ENCODE measurements around the gene MAGI2. TPM values are rescaled to one million over a fixed set of nuclear protein-coding genes. Genes with fewer than 3 reads are reported as not detected.
"Not testable (repeated sequence)": the region's sequence is repeated elsewhere in the genome, so short reads cannot be mapped to it uniquely, and the experiment has no call there.

The MAGI2 gene
- polyA plus RNA-seq, 1 donor, result 3.7 TPM

DNA sequence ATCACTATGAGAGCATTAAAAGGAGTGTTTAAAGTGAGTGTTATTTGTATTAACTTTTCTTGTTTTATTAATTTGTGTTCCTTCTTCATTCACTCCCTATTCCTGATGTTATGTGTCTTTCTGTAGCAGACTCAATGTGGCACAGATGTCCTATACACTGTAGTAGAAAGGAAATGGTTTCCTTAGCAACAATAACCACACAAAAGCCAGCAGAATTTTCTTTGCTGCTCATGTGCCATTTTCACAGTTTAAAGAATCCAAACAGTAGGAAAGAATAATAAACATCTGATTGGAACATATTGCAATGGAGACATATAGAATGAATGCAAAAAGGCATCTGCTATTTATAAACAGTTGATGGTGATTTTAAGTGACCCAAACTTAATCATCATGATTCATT lies 891.3 kb downstream of the MAGI2 start:
- DNase-seq (ENCODE audit: low read depth), result no peak

DNA sequence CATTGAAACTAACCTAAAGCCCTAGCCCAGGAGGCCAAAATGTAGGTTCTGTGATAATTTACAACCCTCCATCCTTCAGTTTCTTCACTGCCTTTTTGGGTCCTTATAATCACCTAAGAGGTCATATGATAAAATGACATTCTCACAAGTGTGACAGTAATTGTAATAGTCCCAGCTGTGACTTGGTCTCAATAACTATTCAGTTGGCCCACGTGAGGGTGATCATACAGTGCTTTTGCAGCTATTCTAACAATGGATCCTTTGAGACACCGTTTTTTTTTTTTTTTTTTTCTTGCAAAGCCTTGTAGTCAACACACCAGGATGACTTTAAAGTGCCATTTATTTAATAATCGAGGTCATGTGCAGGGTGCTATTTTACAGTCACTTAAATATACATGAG lies 894.9 kb downstream of the MAGI2 start:
- DNase-seq (ENCODE audit: low read depth), result no peak

DNA sequence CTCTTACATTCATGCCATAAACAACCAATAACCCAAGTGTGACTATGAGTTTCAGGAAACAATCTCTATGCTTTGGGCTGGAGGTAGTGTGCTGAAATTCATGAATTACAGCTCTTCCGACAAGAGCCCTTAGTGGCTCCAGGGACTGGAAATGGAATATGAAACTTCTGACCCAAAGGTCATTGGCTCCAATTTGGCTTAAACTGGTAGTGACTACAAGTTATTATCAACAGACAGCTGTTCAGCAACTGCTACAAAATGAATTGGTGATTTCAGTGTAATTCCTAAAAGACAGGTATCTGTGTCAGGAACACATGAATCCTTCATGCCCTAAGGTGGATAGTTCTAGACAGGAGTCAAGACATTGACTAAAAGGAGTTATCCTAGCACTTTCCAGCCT lies 909.5 kb downstream of the MAGI2 start:
- DNase-seq (ENCODE audit: low read depth), result no peak

DNA sequence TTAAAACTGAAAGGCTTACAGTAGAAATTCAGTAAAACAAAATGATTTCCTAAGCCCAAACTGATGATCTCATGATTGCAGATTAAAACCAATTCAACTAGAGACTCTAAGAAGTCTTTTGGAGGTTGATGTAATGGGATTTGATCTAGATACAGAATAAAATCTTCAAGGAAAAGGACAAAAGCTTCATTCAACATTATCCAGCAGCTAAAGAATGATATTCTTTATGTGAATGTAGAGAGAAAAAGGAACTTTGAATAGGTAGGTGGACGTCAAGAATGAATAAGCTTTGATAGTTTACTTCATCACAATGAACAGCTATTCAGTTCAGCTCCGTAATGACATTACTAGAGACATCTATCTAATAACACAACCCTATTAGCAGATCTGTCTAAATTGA lies 910.5 kb downstream of the MAGI2 start:
- DNase-seq (ENCODE audit: low read depth), result no peak

DNA sequence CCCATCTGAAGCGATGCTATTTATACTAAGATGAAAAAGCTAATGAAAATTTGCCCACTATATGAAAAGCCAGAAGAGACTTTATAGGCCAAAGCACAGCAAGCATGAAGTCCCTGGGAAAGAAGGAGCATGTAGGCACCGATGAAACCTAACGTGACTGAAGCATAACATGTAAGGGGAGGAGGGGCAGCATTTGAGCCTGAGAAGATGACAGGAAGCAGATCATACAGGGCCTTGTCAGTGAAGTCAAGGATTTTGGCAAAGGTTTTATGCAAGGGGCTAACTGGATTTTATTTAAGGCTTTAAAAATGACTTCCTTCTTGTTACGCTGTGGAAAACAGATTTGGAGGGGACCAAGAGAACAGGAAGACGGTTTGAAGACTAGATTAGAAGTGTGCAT lies 910.9 kb downstream of the MAGI2 start:
- no peak for DNase-seq (ENCODE audit: low read depth)

DNA sequence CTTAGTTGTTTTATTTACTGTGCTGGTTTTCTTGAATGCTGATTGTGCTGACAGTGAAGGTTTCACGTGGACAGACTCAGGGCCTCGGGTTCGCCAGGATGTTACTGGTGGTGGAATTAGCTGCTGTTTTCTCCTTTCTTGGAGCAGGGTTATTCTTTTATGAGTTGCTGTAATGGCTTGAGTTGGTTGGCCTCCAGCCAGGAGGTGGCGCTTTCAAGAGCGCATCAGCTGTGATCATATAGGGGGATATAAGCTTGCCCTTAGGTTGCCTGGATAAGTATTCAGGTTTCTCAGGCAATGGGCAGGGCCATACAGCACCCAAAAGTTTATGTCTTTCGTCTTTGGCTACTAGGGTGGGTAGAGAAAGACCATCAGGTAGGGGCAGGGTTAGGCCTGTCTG lies 913.6 kb downstream of the MAGI2 start:
- DNase-seq (ENCODE audit: low read depth), result no peak

DNA sequence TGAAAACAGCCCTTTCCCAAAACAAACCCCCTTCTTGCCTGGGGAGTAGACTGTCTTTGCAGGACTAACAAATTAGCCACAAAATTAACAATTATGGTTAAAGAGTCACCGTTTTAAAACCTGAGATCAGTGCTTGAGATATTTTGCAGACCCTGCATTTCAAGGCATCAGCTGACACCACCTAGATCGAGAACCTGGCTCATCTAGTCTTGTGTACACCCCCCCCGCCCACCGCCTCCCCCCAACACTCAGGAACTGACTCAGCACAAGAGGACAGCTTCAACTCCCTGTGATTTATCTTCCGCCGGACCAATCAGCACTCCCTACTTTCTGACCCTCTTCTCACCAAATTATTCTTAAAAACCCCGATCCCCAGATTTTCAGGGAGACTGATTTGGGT lies 917.8 kb downstream of the MAGI2 start:
- no peak for DNase-seq (ENCODE audit: low read depth)

DNA sequence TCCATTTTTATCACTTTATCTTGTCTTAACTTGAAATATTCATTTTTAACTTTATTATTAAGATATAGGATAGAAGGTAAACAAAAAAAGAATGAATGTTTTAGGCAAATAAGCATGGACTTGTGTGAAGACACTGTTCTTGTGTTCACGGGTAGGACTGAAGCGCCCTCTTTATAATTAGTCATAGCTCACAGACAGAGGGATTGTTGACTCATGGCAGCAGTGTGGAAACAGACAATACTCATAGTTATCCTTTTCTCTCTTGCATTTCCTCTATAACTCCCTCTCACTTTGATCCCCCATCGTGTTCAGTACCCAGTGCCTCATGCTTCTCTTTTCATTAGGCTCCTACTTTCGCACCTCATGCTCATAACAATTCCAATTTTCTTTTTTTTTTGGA lies 923.1 kb downstream of the MAGI2 start:
- DNase-seq (ENCODE audit: low read depth), result no peak

DNA sequence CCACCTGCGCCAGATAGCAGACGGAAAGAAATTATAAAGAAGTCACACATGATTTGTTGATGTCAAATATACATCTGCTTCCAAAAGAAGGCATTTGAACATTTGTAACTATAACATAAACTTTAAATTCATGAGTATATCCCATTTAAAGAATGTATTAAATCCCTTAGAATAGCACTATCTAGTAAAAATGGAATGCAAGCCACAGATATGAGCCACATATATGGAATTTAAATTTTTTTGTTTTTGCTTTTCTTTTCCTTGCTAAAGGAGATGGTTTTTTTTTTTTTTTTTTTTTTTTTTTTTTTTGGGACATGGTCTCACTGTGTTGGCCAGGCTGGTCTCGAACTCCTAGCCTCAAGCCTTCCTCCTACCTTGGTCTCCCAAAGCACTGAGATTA lies 924.1 kb downstream of the MAGI2 start:
- DNase-seq (ENCODE audit: low read depth), result no peak

DNA sequence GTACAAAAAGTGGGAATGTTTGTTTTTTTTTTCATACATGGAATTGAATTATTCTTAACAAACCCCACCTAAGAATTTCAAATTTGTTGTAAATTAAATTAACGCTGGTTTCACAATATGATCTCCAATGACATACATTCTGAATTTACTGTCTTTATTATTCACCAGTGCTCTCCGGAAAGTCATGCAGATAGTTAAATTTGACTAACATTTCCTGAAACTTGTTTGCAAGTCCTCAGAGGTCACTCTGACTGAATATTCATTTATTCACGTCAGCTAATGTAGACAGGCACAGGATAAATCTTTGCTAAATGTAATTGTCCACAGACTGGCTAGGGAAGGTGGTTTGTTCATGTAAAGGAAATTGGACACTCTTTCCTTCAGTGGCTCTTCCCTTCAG lies 924.5 kb downstream of the MAGI2 start:
- DNase-seq (ENCODE audit: low read depth), result no peak

DNA sequence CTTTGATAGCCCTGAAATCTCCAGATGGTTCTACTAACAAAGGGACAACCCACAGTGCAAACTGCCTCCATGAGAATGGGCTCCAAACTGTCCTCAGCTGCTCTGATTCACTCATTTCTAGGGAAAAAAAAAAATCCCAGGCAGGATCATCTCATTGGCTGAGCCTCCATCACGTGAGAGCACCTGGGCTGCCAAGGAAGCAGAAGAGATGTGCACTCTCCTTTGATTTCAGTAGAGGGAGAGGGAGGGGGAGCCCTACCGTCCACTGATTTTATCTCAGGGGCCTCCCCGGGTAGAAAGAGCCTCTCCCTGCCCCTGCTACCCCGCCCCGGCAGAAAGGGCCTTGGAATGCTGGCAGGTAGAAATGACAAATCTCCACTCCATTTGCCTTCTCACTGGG lies 929.5 kb downstream of the MAGI2 start:
- no peak for DNase-seq (ENCODE audit: low read depth)

DNA sequence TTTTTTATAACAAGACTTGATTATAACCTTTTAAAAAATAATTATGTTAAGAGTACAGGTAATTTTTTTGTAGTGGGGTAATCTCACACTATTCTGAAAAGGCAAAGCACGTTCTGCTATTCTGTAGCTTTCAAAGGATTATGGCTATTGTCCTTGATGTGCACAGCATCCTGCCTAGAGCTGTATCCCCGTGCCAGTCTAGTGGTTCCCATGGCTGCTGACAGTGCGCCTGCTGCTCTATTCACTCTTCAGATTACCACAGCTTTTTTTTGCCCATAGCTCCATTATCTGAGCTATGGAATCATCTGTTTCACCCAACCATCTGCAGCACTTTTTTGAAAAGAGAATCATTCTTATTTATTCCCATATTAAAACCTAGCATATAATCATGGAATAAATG lies 931.5 kb downstream of the MAGI2 start:
- no peak for DNase-seq (ENCODE audit: low read depth)

DNA sequence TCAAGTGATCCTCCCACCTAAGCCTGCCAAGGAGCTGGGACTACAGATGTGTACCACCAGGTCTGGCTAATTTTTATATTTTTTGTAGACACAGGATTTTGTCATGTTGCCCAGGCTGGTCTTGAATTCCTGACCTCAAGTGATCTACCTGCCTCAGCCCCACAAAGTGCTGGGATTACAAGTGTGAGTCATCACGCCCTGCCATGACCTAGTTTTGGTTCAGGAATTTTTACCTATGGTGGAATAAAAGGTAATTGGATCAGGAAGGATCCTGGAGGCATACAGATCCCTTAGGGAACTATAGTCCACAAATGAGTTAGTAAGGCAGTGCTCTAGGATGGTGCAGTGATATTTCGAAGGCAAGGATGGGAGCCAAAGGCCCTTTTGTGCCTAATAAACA lies 937.0 kb downstream of the MAGI2 start:
- DNase-seq (ENCODE audit: low read depth), result no peak

DNA sequence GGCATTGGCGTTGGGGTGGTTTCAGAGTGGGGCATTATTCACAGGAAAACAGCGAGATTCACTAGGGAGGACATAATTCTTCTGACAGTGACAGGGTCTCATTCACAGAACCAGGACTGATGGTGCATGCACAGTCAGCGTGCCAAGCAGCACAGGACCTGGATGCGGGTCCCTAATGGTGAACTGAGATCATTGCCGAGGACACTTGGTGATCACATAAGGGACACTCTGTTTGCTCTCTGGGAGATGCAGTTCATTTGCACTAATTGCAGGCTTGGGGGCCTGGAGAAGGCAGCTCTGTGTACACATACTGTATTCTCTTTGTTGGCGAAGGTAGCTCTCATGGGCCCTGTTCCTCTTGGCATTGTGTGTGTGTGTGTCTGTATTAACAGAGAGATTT lies 938.8 kb downstream of the MAGI2 start:
- no peak for DNase-seq (ENCODE audit: low read depth)

DNA sequence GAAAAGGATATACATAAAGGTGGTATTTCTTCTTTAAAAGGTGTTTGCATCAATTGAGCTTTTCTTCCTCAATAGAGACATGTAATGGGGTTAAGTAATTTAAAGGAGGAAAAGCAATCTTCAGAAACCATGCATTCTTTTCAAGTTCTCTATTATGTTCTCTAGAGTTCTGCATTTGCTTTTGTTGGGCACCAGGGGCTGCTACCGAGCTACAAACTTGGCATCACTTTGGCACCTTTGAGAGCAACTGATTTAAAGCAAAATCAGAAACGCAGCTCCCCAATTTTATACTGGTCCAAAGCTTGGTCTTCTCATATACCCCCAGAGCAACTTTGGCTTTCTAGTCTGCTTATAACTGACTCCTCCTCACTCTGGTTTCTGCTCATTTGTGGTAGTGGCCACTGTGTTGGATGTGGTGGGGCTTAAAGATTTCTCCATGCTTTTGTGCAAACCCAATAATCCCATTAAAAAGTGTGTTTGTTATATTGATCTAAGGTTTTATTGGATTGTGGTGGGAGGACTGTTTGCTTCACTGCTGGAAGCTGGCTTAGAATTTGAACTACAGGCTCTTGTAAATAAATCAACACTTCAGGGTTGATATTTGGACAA lies 942.8 kb downstream of the MAGI2 start:
- DNase-seq (ENCODE audit: low read depth), result no peak

DNA sequence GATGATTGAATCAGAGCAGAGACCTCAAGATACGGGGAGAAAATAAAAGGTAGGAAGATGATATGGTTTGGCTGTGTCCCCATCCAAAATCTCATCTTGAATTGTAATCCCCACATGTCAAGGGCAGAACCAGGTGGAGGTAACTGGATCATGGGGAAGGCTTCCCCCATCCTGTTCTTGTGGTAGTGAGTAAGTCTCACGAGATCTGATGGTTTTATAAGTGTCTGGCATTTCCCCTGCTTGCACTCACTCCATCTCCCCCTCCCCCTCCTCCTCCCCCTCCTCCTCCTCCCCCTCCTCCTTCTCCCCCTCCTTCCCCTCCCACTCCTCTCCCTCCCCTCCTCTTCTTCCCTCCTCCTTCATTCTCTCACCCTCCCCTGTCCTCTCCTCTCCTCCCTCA lies 950.2 kb downstream of the MAGI2 start:
- DNase-seq (ENCODE audit: low read depth), result not testable (repeated sequence)

DNA sequence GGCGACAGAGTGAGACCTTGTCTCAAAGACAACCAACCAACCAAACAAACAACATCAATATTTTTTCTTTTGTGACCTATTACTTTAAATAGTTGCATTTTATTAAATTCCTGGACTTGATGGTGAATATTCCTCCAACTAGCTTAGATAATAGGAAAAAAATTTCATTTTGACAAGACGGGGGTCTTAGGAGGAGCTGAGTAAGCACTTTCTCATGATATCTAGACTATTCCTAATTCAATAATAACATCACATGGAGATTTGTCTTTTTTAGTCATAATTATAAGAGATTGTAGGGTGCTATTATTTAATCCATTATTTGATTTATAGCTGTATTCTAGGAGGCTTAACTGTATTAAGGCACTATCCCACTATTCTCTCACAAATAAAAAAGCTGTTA lies 952.4 kb downstream of the MAGI2 start:
- DNase-seq (ENCODE audit: low read depth), result no peak

DNA sequence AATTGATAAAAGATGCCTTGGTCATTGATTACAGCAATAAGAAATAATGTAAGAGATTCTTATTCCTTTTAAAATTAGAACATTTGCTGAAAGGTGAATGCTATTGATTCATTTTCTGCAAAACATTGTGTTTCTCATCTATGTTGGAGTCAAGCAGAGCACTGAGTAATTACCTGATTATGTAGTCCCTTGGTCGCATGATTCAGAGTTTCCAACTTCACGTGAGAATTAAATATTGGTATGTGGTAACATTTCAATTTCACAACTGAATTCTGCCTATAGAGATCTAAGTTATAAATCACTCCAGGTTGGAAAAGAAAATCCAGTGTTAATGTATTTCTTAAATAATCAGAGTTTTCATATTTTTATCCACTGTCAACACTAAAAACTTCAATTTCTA lies 953.5 kb downstream of the MAGI2 start:
- no peak for DNase-seq (ENCODE audit: low read depth)

DNA sequence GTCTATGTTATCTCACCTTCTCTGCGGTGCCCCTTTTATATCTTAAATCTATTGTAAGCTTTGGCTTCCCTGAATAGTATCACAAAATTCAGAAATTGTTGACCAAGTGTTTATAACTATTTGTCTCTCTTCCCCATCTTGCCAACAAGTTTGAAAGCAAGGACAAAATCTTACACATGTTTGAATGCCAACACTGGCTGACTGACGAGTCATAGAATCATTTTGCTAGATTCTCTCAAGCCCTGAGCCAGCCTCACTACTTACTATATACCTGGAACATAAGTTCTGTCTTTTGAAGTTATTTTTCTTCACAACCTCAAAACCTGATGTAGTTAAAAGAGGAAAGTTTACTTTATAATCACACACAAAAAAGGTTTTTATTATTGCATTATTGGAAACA lies 954.2 kb downstream of the MAGI2 start:
- DNase-seq (ENCODE audit: low read depth), result no peak

DNA sequence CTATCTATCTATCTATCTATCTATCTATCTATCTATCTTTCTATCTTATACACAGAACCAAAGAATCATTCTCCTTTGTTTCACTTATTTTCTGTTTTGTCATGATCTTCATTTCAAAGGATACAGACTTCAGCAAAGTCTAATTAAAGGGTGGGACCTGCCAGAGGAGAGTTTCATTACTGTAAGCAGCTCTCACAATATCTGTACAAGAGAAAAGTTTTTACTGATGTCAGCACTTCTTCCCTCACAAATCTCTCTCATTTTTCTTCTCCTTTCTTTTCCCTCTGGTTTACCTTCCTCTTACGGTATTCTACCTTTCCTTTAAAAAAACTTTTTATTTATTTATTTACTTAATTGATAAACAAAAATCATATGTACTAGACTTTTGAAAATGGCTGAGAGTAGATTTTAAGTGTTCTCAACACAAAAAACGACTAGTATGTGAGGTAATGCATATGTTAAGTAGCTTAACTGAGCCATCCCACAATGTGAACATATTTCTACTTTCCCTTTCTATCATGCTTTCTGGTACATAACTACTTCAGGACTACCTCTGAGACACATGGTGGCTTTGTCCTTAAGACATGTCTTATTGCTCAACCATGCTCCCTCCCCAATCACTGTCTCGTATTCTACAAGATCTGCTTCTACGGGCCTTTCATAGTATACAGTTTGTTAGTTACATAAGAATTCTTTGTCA lies 955.6 kb downstream of the MAGI2 start:
- no peak for DNase-seq (ENCODE audit: low read depth)

DNA sequence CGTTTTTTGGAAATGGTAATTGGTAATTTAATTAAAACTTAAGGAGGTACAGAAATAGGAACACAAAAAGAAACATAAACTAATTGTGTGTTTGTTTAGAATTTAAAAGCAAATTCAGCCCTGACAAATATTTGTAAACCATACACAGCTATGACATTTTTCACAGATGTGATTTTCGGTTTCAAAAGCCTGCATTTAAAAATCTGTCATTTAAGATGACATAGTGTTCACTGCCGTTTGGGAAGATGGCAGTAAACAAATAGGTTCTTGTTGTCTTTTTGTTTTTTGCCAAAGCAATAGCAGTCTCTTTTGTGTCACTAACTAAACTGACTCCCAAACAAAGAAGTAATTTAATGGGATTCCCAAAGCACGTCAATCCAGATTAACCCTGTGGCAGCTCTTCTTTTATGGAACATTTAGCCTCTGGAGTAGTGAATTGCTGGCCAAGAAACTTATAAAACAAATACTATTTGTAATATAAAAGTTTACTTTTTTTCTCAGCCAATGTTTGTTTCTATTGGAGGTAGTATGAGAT lies 957.3 kb downstream of the MAGI2 start:
- no peak for DNase-seq (ENCODE audit: low read depth)

DNA sequence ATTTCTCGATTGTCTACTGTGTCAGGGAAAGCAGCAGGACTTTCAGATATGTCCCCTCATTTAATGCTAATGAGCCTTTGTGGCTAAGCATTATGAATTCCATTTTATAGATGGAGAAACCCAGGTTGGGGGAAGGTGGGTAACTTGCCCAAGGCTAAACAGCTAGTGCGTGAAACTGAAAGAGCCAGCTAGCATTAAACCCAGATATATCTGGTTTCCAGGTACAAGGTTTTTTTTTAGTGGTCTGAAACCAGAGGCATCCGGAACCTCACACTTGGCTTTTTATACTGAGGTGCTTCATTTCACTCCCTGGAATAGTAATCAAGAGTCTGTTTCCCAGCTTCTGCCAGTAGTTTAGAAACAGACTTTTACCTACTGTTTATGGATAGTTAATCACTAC lies 960.1 kb downstream of the MAGI2 start:
- no peak for DNase-seq (ENCODE audit: low read depth)

DNA sequence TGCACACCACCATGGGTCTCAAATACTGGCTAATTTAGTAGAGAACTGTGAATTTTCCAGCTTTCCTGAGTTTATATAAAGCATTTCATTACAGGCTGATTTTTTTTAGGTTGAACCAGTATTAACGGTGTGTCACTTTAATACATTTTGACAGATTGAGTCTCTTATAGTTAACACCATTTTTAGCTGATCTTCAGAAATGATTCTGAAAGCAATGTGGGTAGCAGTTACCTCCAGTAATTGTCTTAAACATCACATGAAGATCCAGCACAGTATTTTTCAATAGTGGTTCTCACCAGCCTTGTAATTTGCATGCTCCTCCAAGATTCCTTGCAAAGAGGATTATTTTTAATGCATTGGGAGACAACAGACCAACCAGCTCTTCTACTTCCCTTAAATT lies 961.3 kb downstream of the MAGI2 start:
- no peak for DNase-seq (ENCODE audit: low read depth)

DNA sequence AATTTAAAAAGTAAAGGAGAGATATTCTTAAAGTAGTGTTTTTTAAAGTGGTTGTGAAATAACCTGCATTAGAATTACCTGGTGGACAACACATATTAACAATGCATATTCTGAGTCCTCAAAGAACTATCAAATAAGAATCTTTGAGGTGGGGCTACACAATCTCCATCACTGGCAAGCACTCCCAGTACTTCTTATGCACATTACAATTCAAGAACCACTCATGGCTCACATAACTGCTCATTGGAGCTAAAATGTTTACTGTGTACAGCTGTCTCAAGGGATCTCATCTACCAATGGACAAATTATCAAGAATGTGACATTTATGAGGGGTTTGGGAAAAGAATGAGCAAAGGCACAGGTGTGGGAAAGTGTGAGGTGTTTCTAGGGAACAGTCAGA lies 962.9 kb downstream of the MAGI2 start:
- no peak for DNase-seq (ENCODE audit: low read depth)
